Measurements from ENCODE around the gene ASTN1. TPM values are rescaled to one million over a fixed set of nuclear protein-coding genes. Genes with fewer than 3 reads are reported as not detected.
A peak's percentile ranks its signal among the peaks of the same experiment; 100 is the strongest.

Gene ASTN1
- total and polyA plus RNA-seq, 9 of the 15 experiments (the other 6 are each of a cell fraction or from before 2014, with no cell fraction given), result 0.05 to 0.22 (median 0.18) TPM

DNA sequence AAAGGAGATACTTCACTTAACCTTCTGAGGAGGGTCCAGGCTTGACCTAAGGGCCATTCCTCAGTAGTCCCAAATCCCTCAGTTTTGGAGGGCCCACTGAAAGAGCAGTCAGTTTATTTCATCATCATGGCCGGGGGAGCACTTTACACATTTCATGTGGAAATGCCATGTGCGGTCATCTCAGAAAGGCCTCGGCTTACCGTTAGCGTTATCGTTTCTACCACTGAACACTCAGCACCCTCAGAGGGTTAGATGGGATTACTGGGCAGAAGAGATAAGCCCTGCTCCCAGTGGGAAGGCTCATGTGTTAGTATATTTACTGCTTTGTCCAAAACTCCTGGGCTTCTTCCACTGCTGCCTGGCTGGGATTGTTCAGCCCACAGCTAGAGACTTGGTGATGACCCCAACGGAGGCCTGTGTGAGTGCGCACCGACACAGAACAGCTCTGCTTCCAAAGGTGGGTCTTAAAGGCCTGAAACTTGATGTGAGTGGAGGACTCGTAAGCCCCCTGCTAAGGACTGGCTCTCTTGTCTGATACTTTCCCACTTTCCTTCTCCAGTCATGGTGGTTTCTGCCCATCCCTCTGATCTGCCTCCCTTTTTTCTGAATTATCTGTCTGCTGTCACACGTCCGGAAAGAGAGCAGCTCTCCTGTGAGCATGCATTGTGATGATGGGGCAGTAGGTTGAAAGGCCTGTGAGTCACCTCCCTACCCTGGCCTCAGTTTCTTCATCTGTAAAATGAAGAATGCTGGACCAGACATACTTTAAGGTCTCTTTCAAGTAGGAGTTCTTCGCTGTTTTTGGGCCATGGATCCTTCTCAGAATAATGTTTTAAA lies 284.5 kb downstream of the ASTN1 start (continued):
- TF ChIP-seq NONO (IDR thresholded peaks at IDR 0.05; ENCODE audit: low read depth in 2 of 2, low read length in 1 of 2) (0 out of 4 replicates have a peak, but pooled peaks of 1 of the 2 experiments have one; percentile 85), U2AF2 (optimal IDR thresholded peaks at IDR 0.05; ENCODE audit: low read depth, low read length) (no peak), ZNF311 (CRISPR knock-in tag; IDR thresholded peaks at IDR 0.05) (peak; percentile 62; the same call in 1 of the 2 replicates), PHTF2 (CRISPR knock-in tag; IDR thresholded peaks at IDR 0.05) (no peak), GABPB2 (CRISPR knock-in tag; conservative IDR thresholded peaks at IDR 0.05) (no peak), KLF13 (tag; IDR thresholded peaks at IDR 0.05; ENCODE audit: borderline replicate concordance, low read depth) (no peak), NR4A1 (CRISPR knock-in tag; IDR thresholded peaks at IDR 0.05) (no peak), NR4A1 (tag; IDR thresholded peaks at IDR 0.05) (peak; percentile 63), LCOR (CRISPR knock-in tag; IDR thresholded peaks at IDR 0.05) (peak; percentile 39; the same call in 1 of the 2 replicates), PRMT5 (CRISPR knock-in tag; IDR thresholded peaks at IDR 0.05) (no peak), CBX3 (IDR thresholded peaks at IDR 0.05; ENCODE audit: borderline replicate concordance in 1 of 2, low read length in 2 of 2) (peak in 1 of 2 experiments; percentile 37; a peak in 1 of 3 replicates), RBBP5 (IDR thresholded peaks at IDR 0.05; ENCODE audit: borderline replicate concordance, insufficient read depth, low read length, poor library complexity, severe bottlenecking) (peak; percentile 69), NCOA1 (IDR thresholded peaks at IDR 0.05; ENCODE audit: low read depth) (peak; percentile 86)
- TF ChIP-seq, protein P1, sequence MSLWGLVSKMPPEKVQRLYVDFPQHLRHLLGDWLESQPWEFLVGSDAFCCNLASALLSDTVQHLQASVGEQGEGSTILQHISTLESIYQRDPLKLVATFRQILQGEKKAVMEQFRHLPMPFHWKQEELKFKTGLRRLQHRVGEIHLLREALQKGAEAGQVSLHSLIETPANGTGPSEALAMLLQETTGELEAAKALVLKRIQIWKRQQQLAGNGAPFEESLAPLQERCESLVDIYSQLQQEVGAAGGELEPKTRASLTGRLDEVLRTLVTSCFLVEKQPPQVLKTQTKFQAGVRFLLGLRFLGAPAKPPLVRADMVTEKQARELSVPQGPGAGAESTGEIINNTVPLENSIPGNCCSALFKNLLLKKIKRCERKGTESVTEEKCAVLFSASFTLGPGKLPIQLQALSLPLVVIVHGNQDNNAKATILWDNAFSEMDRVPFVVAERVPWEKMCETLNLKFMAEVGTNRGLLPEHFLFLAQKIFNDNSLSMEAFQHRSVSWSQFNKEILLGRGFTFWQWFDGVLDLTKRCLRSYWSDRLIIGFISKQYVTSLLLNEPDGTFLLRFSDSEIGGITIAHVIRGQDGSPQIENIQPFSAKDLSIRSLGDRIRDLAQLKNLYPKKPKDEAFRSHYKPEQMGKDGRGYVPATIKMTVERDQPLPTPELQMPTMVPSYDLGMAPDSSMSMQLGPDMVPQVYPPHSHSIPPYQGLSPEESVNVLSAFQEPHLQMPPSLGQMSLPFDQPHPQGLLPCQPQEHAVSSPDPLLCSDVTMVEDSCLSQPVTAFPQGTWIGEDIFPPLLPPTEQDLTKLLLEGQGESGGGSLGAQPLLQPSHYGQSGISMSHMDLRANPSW (CRISPR knock-in tag; IDR thresholded peaks at IDR 0.05), result no peak
- TF ChIP-seq, protein P2, sequence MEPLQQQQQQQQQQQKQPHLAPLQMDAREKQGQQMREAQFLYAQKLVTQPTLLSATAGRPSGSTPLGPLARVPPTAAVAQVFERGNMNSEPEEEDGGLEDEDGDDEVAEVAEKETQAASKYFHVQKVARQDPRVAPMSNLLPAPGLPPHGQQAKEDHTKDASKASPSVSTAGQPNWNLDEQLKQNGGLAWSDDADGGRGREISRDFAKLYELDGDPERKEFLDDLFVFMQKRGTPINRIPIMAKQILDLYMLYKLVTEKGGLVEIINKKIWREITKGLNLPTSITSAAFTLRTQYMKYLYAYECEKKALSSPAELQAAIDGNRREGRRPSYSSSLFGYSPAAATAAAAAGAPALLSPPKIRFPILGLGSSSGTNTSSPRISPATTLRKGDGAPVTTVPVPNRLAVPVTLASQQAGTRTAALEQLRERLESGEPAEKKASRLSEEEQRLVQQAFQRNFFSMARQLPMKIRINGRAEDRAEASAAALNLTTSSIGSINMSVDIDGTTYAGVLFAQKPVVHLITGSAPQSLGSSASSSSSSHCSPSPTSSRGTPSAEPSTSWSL (CRISPR knock-in tag; IDR thresholded peaks at IDR 0.05; ENCODE audit: borderline replicate concordance), result no peak
- TF ChIP-seq, protein P3, sequence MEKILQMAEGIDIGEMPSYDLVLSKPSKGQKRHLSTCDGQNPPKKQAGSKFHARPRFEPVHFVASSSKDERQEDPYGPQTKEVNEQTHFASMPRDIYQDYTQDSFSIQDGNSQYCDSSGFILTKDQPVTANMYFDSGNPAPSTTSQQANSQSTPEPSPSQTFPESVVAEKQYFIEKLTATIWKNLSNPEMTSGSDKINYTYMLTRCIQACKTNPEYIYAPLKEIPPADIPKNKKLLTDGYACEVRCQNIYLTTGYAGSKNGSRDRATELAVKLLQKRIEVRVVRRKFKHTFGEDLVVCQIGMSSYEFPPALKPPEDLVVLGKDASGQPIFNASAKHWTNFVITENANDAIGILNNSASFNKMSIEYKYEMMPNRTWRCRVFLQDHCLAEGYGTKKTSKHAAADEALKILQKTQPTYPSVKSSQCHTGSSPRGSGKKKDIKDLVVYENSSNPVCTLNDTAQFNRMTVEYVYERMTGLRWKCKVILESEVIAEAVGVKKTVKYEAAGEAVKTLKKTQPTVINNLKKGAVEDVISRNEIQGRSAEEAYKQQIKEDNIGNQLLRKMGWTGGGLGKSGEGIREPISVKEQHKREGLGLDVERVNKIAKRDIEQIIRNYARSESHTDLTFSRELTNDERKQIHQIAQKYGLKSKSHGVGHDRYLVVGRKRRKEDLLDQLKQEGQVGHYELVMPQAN (IDR thresholded peaks at IDR 0.05; ENCODE audit: borderline replicate concordance), result 0 out of 2 replicates have a peak, but pooled peaks have one; percentile 9

All from K562 (cell line).